Activated CD8-positive, alpha-beta memory T cell treated with anti-CD3 and anti-CD28 coated beads for 1 hour (primary cell): ENCODE results near the gene ISYNA1.

Experiments used
- DNase-seq, 2 donors: peaks; one replicate each; pipeline ENCODE4 v3.0.0-alpha.2; 2020; ENCODE audit warnings: low read depth in 1 of 2; ENCODE audit errors: extremely low read depth in 1 of 2

The ISYNA1 gene

GRCh38 chr19:18468517-18468916, 30.6 kb upstream of the ISYNA1 start:
- DNase-seq, result no peak

DNA sequence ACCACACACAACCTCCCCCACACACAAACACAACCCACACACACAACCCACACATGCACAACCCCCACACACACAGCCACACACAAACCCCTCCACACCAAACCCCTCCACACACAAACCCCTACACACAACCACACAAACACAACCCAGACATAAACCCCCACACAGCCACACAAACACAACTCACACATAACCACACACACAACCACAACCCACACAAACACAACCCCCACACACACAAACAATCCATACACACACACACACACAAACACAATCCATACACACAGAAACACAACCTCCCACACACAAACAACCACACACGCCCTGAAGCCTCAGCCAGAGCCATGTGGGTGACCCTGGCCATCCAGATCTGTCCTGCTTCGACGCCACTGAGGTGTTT, 30.0 kb upstream of the ISYNA1 start:
- DNase-seq, result no peak

GRCh38 chr19:18466354-18466753, 28.4 kb upstream of the ISYNA1 start:
- DNase-seq, result no peak

- DNase-seq, result no peak
Observed at GRCh38 chr19:18465964-18466339, 28.0 kb upstream of the ISYNA1 start.

- DNase-seq, result no peak
Observed at GRCh38 chr19:18465214-18465963, 27.5 kb upstream of the ISYNA1 start.

DNA sequence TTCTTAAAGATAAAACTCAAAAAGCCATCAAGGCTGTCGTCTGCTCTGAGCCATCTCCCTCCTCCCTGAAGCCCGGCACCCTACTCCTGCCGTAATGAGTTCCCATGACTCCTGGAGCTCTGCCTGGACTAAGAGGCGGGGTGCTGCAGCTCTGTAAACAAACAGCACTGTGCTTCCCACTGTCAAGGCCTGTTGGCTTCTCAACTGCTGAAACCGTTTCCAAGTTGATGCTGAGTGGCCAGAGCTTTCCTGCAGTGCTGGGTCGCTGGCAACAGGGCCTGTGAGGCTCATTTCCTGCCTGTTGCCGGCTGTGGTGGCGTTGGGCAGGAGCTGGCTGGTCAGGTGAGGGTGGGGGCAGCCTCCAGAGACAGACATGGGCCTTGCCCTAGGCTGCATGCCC, 26.7 kb upstream of the ISYNA1 start:
- DNase-seq, result no peak

DNA sequence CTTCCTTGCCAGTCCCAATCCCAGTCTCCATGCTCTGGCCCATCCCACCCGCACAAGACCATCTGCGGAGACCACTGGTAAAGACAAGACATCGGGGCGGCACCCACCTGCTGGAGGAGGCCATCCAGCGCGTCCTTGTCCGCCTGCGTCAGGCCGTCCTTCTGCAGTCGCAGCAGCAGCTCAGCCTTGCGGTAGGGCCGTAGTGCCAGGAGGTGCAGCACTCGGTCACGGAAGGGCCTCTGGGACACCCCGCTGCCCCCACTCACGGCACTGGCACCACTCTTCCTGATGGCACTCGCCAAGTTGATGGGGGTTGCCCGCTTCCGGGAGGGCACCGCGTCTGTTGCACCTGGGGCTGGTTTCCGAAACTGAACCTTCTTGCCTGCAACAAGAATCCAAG, 23.5 kb upstream of the ISYNA1 start:
- no peak for DNase-seq

GRCh38 chr19:18460900-18461299, 23.0 kb upstream of the ISYNA1 start:
- no peak for DNase-seq

GRCh38 chr19:18457483-18458331, 19.8 kb upstream of the ISYNA1 start:
- DNase-seq, result no peak

GRCh38 chr19:18456974-18457373, 19.0 kb upstream of the ISYNA1 start:
- DNase-seq, result no peak

DNA sequence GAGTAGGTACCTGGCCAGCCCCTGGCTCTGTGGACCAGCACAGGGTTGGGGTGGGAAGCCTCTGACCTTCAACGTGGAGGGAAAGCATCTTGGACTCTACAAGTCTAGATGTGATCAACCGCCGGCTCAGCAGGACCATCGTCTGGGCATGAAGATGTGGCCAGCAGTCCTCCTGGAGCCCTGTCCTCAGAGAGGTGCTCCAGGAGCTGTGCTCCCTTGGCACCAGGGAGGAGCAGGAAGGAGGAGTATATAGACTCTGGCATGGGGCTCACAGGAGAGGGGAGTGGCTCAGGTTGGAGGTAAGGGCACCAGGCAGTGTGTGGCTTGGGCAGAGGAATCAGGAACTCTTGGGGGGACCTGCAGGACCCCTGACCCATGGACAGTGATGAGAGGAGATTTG, 18.3 kb upstream of the ISYNA1 start:
- no peak for DNase-seq

- no peak for DNase-seq
Observed at GRCh38 chr19:18453269-18454024, 15.5 kb upstream of the ISYNA1 start.

- no peak for DNase-seq
Observed at GRCh38 chr19:18452386-18452785, 14.5 kb upstream of the ISYNA1 start.

- peak; percentile 62 to 84 for DNase-seq
Observed at GRCh38 chr19:18450931-18451836, 13.3 kb upstream of the ISYNA1 start.

DNA sequence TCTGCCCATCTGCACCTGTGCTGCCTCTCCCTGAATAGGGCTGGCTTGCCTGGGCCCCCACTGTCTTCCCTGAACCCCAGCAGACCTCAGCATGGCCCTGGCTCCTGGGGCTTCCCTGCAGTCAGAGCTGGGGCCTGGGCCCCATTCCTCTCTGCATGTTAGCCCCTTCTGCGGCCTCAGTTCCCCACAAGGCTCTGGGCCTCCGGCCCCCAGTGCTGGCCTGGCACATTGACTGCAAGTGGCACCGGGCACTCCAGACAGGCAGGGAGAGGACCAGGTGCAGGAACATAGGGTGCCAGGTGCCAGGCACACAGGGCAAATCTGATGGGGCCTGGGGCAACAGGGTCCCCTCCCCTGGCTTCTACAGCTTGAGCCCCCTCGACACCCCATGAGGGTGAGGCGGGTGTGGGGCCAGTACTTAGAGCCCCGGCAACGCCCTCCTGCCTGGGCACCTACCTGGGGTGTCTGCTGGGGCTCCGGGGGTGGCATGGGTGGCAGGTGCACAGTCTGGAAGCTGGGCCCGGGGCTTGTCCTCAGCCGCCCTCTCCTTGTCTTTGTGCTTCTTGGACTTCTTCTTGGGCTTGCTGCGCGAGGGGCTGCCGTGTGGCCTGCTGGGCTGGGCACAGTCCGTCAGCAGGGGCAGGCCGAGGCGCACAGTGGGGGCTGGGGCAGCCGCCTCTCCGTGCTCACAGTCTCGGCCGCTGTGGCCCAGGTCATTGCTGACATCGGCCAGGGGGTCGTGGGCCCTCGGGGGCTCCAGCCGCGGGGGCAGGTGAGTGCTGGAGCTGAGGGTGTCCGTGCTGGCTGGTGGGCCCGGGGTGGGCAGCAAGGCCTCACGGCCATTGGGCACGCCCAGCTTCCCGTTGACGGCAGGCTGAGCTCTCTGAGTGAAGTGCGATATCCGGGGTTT, 12.3 kb upstream of the ISYNA1 start:
- DNase-seq, result no peak

DNA sequence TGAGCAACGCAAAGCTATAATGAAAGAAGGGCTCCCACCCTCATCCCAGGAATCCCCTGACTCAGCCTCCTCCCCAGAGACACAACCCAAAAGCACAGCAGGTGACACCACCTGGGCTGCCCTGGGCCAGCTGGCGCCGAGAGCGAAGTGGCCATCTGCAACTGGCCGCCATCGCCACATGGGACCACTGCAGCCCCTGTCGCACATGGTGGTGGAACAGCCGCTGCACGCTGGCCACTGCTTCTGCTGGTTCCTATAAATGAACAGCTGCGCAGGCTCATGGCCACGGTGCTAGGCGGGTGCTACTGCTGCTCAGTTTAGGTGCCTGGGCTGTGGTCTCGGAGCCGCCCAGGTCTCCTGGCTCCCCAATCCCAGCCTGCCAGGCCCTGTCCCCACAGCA, 11.6 kb upstream of the ISYNA1 start:
- no peak for DNase-seq

DNA sequence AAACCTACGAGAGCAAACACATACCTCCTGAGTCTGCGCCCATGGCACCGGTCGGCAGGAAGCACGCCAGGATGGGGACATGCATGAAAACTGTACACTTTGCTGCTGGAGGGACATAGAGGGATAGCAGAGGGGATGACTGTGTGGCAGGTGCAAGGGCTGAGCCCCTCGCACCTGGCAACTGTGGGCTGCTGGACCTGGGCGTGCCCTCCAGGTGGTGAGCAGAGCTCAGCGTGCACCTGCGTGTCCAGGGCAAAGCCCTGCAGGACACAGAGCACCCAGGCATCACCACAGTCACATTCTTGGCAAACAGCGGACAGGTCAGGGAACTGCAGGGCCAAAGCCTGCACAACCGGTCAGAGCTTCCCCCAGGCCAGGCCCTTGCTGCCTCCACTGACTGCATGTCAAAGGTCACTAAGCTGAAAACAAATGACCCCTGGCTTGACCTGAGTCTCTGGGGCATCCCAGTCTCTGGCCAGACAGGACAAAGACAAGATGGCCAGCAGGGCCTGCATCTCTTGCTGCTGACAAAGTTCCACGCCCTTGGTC, 9.0 kb upstream of the ISYNA1 start:
- DNase-seq, result no peak

- no peak for DNase-seq
Observed at GRCh38 chr19:18446145-18446810, 8.3 kb upstream of the ISYNA1 start.
